Inflammatory macrophage treated with lipopolysaccharide for 4 hours (primary cell): ENCODE measurements around the gene ABCC9.

Experiments
- DNase-seq: peaks from one replicate; pipeline ENCODE4 v3.0.0-alpha.2; 2020

Gene ABCC9

DNA sequence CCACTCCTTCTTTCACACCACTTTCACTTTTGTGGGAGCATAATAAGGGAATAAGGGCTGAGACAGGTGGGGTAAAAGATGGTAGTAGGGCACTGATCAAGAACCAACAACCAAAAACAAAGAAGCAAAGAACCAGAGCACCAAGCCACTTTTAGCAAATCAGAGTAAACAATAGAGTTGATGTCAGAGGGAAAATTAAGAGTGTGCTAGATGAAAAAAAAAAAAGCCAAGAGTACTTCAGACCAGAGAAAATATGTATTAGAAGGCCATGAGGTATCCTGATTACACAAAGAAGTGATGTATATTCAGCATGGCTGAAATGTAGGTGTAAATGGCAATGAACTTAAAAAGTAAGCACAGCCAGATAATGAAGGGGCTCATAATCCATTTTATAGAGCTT is 75.4 kb downstream of the ABCC9 start:
- no peak for DNase-seq

DNA sequence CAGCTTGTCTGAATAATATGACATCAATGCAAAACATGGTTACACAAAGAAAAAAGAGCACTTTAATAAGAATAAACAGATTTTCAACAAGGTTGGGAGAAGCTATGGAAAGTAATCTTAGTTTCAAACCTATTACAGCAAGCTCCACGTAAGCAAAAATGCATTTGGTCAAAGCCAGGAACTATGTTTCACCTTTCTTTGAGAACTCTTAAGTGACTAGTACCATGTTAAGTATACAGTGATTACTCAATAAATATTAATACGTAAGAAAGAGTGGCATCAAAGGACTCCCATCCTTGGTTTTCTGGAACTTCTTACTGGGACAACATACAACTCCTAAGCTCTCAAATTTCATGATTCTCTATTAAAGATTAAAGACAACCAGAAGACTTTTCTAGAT is 80.7 kb downstream of the ABCC9 start:
- DNase-seq: no peak

DNA sequence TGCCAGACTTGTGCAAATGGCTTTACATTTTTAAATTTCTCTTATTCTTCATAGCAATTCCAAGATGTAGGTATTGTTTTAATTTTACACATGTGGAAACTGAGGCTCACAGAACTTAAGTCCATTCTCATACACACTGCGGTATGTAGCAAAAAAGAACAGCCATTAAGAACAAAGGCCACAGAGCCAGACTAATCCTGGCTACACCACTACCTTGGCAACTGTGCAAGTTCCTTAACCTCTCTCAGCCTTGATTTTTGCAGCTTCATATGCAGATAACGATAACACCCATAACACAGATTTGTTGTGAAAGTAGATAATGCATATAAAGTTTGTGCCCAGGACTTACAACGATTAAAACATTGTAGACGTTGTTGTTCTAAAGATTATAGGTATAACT is 81.1 kb downstream of the ABCC9 start:
- DNase-seq: no peak

DNA sequence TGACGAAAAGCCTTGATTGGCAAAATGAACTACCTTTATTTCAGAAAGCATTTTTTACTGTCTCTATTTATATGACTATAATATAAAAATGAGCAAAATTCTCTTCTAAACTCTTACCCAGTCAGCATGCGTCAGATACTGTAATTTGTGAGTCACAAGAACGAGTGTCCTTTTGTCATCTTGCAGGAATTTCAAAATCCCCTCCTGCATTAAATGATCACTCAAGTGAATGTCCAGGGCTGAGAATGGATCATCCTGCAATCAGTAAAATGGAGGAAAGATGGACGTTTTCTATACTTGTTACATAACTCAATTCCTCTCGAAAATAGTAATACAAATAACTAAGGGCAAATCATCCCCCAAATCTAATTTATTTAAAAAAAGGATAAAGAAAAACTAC is 89.0 kb downstream of the ABCC9 start:
- no peak for DNase-seq

DNA sequence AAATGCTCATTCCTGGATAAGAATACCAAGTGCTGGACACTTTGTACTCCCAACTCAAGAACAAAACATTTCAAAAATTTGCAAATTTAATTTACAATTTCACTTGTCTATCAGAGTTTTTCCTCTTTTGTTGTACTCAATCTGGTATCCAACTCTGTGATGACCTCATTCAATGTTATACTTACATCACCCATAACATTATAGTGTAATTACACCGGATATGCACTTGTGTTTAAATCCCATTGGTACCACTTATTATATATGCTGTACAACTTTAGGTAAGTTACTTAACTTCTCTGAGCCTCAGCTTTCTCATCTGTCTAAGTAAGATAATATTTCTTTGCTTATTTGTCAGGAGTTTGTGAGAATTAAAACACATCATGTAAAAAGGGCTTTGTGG is 90.1 kb downstream of the ABCC9 start:
- no peak for DNase-seq

DNA sequence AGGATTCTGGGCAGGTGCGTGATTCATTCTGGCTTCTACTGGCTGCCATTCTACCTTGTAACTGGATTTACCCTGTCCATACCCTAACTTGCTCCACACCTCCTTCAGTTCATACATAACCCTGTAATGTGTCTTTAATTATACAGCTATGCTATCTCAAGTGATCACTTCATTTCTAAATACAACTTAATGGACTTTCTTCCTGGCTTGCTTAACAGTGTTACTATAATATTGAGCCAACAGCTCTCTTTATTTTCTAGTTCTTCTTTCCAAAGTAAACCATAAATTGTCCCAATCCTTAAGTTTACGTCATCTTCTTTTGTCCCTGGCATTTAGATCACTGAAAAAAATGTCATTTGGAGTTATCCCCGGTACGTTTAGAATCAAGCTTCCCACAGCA is 90.8 kb downstream of the ABCC9 start:
- DNase-seq: no peak

DNA sequence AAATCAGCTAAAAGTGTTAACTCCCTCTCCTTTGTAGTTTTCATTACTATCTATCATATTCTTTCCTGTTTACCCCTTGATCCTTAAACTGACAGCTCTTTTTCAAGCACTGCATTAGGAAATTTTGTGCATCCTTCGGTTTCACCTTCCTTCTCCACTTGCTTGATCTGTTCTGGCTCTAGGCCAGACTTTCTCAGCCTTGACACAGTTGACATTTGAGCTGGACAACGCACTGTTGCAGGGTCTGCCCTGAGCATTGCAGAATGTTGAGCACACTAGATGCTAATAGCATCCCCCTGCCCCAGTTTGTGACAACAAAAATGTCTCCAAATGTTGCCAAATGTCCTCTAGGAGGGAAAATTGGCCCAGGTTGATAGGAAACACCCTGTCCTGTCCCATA is 91.3 kb downstream of the ABCC9 start:
- no peak for DNase-seq

DNA sequence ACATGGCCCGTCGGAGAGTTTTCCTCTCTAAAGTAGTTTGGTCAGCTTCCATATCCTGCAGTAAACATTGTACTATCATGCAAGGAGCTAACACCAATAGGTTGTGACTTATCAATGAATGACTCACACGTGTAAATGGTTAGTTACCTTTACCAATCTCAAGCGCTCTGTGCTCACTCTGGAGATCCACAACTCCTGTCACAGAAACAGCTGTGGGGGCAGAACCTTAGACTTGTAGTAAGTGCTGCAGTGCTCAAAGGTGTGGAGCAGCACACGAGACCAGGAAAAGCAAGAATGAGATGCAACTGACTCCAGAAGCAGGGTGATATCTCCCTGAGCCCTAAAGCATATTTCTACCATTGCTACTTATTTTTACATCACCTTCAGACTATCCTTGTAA is 93.0 kb downstream of the ABCC9 start:
- DNase-seq: no peak

DNA sequence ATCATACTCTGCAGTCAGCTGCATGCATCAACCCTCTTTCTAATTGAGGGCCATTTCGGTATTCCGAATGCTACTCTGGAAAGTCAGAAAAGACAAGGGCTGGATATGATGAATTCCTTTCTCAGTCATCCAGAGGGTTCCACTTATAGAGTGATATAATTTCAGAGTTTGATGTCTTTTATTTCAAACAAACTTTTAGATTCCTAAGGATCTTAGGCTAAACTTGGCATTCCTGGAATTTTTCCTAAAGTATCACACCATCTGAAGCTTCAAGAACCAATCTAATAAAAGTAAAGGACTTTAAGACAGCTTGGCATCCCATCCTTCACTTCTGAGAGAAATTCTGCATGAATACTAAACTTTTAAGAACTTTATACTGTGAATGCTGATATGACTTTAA is 97.4 kb downstream of the ABCC9 start:
- no peak for DNase-seq

DNA sequence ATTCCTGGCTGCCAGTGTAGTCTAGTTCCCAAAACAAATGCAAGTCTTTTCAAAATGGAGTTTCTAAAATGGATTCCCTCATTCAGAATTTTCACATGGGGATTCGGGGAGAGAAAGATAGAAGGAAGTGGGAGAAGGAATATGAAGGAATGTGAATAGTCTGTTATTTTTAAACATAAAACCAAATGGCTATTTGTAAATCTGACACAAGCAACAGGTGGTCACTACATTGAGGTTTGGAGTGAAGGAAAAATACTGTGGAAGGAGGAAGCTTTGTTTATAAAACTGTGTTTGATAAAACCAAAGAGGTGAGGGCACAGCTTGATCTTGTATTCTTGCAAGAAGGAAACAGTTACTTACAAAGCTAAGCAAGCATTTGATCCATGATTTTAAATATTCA is 101.5 kb downstream of the ABCC9 start:
- DNase-seq: no peak

DNA sequence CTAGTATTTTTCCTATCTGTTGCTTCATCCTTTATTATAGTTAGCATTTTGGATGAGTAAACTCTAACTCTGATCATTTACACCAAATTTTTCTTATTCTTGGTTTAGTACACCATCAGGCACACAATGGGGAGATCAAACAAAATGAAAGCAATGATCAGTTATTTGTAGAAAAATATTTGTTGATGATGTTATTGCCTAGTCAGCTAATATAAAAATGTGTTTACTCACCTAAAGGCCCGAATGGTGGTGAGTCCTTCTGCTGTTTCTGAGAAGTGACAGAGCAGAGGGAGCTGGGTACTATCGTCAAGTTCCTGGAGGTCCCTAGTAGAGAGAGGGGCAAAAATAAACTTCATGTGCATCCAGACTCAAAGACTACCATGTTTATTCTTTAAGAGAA is 103.4 kb downstream of the ABCC9 start:
- no peak for DNase-seq

DNA sequence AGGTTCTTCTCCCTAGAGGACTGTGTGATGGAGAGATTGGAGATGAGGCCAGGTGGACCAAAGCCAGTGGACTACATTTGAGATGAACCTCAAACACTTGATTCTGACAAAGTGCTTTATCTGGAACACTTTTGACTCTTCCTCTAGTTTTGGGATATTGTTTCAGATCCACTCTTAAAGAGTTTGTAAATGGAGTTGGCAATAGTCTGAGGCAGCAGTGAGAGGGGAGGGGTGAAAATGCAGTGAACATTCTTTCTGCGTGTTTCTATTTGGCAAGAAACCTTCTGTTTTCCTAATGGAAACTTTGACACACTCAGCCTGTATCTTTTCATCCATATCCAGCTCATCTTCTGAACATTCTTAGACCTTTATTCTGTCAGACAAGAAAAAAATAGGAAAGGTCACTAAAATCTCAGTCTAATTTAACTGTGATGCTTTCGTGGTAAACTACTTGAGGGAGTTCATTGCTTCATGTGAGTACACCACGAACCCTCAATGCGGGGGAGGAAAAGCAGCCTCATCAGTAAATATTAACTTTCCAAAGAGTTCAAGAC is 109.4 kb downstream of the ABCC9 start:
- no peak for DNase-seq

DNA sequence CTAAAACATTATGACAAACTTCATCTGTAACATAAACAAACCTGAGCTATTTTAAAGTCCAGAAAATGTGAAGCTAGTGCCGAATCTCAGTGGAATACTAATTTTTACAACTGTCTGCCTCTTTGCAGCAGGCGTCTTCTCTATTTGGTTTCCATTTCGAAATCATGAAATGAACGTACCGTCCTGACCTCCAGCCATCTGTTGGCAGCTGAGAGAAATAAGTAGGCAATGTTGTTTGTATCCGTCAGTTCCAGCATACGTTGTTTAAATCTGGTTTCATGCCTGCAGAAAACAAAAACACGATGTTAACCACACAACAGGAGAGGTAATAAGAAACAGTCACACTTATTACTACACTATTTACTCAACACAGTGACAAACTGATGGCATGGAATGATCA is 112.4 kb downstream of the ABCC9 start:
- DNase-seq: no peak

DNA sequence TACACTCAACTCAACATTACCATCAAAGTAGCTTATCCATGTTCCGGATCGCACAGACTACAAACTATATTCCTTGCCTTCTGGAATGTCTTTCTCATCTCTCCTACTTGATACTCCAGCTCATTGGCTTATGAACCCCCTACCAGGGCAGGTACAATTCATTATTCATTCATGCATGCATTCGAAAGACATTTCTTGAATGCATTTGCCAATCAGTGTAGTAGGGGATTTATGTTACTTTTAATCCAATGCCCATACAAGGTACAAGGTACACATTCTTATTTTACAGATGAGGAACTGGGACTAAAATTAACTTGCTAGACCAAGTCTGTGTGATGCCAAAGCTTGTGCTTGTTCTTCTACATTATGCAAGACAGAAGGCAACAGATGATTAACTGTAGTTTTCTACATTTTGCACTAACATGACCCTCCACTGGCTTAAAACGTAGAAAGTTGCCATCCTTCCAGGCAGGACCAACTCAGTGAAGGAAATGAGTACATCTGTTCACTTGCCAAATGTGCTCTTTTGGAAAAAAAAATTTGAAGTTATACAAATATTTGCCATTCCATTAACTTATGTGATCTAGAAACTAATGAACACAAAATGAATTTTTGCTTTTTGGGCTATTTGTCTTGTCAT is 113.0 kb downstream of the ABCC9 start:
- DNase-seq: no peak

DNA sequence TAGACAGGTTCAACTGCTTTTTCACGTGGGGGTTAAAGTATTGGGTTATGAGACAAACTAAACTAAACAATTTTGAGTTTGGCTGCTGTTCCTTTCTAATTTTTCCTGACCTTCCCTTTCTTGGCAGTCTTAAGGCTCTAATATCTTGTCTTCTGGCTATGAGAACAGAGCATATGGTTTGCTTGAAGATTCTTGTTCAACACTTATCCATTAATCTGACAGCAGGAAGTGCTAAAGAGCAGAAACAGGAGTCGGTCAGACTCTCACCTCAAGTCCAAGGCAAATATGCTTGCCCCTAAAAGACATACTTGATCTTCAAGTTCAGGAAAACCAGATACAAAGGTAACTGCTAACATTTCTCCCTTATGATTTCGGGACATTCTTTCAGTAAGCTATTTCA is 114.1 kb downstream of the ABCC9 start:
- no peak for DNase-seq

DNA sequence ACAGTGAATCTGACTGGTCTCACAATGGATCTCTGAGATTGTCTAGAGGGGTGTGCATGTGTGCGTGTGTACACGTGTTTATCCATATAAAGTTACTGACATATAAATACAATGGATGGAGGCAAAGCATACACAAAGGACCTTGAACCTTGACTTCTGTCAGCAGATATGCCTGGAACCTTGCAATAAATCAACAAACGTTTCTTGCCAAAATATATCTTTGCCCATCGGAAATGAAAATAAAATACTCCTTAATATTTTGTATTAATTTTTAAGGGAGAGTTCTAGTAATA is 114.7 kb downstream of the ABCC9 start:
- DNase-seq: no peak

DNA sequence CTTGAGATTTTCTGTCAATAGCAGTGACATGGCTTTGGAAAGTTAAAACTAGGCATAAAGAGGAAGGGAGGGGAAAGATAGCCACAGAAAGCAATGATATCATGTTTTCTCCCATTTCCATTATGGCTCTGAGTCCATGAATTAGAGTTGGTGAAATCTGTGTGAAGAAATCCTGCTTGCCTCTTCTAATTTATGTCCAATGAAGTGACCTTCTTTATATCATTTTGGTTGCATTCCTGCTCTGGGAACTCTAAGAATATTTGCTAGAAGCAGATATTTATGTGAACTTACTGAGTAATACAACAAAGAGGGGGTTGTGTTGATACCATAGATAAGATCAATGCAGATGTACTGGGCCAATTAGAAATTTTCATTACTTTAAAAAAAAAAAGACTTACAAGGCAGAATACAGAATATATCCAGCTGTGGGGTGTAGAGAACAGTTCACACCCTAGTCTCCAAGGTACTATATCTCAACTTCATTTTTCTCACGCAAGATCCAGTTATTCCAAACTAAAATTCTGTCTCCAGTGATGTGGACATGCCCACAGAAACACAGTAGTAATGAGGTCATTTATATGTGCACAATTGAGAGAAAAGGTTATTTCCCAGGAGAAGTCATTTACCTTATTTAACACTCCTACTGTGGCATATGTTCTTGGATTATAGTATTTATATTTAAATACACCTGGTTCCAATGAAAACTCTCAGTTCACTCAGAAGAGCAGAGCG is 115.2 kb downstream of the ABCC9 start:
- DNase-seq: no peak

DNA sequence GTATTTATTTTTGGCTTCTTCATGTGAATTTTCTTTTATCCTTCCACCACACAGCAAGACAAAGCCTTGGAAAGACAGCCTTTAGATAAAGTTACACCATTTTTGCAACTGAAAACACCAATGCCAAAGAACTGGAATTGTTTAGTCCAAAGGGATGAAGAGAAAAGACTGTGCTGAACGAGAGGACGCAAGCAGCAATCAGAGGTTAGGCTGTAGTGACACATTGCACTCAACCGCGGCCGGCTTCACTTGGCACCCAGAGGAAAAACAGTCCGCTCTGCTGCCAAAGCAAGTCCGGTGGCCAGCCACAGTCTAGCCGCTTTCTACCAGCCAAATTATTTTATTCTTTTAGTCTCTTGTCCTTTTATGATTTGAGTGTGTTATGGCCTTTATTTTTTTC is 117.6 kb downstream of the ABCC9 start:
- no peak for DNase-seq

DNA sequence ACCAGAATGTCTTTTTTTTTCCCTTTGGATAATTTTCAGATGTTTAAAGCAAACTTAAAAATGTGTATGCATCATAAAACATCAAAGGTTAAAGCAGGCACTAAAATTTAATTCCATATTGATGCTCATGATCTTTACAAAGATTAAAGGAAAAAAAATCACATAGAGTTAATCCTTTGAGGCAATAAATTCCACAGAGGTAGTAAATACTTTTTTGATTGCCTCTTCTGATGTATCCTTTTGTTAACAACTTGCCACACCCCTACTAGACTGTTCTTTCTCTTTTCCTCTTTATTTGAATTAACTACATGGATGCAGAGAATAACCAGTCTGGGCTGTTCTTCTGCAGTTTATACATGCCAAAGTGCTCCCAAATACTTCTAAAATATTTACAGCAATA is 121.5 kb downstream of the ABCC9 start:
- DNase-seq: no peak

DNA sequence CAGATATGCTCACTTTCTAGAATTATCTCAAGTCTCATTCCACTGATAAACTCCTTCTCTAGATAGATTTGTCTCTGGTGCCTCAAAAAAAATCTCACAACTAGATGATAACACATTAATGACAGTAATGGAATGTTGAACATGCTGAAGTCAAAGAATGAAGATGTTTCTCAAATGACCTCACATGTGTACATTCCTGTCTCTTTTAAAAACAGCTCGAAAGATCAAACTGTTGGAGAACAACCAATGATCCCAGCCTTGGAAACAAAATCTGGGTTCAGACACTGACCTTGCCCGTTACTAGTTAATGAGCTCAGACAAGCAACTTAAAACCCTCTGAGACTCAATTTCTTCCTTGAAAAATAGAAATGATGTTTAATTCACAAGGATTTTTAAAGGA is 122.0 kb downstream of the ABCC9 start:
- DNase-seq: no peak

DNA sequence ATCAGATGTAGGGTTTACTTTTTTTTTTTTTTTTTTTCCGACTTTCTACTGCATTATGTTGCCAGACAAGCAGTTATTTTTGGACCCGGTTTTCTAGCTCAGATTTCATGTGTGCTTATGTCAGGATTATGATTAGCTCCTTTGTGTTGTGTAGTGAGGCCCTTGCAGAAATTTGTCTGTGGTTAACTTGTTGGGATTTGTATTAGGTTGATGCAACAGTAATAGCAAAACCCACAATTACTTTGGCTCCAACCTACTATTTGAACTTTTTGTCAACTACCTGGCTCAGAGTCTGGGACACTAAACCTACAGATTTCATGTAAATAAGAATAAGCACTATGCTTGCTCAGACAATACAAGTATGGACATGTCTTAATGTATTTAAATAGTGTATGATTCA is 122.6 kb downstream of the ABCC9 start:
- no peak for DNase-seq

DNA sequence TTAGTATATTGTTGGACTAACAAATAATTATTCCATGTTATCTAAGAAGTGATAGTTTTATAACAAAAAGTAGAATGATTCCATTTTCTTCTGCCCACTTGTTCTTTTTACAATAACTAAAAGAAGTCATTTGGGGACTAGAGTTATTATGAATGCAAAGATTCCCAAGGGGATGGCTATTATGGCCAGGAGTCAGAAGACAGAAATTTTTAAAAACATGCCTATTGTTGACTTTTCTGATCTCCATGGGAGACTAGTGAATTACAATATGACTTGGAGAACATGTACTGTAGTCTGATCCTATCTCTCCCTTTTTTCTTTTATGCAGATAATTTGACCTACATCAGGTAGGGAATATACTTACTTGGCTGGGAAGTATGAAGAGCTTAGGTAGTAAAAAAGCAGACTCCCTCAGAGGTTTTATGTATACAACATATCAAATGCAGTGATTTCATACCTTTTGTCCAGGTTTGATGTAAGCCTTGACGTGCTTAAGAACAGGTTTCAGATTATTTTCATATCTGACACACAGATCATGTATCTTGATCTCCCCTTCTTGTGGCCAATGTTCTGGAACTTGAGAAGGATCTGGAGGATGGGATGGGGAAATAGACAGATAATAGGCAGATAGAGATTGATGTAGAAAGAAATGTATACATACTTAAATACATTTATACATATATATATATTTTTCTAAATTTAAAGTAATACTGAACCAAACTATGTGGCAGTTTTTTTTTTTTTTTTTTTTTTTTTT is 125.7 kb downstream of the ABCC9 start:
- DNase-seq: no peak

DNA sequence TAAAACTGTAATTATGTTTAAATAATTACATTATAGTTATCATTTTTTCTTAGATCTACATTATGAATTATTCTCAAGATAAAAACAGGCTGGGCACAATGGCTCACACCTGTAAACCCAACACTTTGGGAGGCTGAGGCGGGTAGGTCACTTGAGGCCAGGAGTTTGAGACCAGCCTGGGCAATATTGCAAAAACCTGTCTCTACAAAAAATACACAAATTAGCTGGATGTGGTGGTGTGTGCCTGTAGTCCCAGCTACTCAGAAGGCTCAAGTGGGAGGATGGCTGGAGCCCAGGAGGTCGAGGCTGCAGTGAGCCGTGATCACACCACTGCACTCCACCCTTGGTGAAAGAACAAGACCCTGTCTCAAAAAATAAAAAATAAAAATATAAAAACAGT is 126.4 kb downstream of the ABCC9 start:
- DNase-seq: no peak

DNA sequence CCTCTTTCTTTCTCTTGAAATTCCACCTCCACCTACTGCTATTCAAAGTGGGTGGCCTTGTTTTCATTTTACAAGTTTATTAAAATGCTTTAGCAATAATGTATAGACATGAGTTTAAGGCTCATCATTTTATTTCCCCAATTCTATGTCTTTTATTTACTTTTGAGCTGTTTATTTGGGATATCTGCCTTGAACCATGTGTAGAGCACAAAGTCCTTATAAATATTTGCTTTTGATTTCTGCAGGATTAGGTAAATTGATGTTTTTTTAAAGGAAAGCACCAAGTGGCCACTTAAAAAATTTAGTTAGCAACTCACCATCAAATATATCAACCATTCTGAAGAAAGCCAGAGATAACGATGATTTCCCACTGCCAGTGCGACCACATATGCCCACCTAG is 126.9 kb downstream of the ABCC9 start:
- DNase-seq: no peak
